ENCODE data around the gene MORC1.

The MORC1 gene

GRCh38 chr3:108953210-108953609 lies 164.7 kb downstream of the MORC1 start:
- Histone ChIP-seq H3K4me3 (no peak overlapping the region), H3K27ac (no peak overlapping the region)

- no peak overlapping the region for H3K4me3 ChIP-seq
Measured at GRCh38 chr3:108951820-108952501, 166.0 kb downstream of the MORC1 start.

GRCh38 chr3:108947855-108948254 lies 170.1 kb downstream of the MORC1 start:
- Histone ChIP-seq H3K4me3 (no peak overlapping the region), H3K27ac (no peak overlapping the region)

More at GRCh38 chr3:108951820-108952501, 166.0 kb downstream of the MORC1 start:
- H3K27ac ChIP-seq: no peak overlapping the region

GRCh38 chr3:108946292-108947285 lies 171.3 kb downstream of the MORC1 start:
- H3K27ac ChIP-seq: no peak overlapping the region

GRCh38 chr3:108940568-108941263 lies 177.2 kb downstream of the MORC1 start:
- Histone ChIP-seq H3K4me3 (no peak overlapping the region), H3K27ac (no peak overlapping the region)

More at GRCh38 chr3:108946292-108947285, 171.3 kb downstream of the MORC1 start:
- no peak overlapping the region for H3K4me3 ChIP-seq

GRCh38 chr3:108940166-108940565 lies 177.8 kb downstream of the MORC1 start:
- H3K4me3 ChIP-seq: no peak overlapping the region
- no peak overlapping the region for H3K27ac ChIP-seq

- H3K4me3 ChIP-seq: no peak overlapping the region
- H3K27ac ChIP-seq: no peak overlapping the region
Measured at GRCh38 chr3:108936924-108937689, 180.8 kb downstream of the MORC1 start.

GRCh38 chr3:108931035-108931434 lies 186.9 kb downstream of the MORC1 start:
- Histone ChIP-seq H3K4me3 (no peak overlapping the region), H3K27ac (no peak overlapping the region)

GRCh38 chr3:108918866-108919265 lies 199.1 kb downstream of the MORC1 start:
- Histone ChIP-seq H3K4me3 (no peak overlapping the region), H3K27ac (no peak overlapping the region)

GRCh38 chr3:108914774-108915641 lies 202.9 kb downstream of the MORC1 start:
- Histone ChIP-seq H3K4me3 (no peak overlapping the region), H3K27ac (no peak overlapping the region)

GRCh38 chr3:108909799-108910198 lies 208.1 kb downstream of the MORC1 start:
- no peak overlapping the region for H3K27ac ChIP-seq

More at GRCh38 chr3:108909799-108910198, 208.1 kb downstream of the MORC1 start:
- H3K4me3 ChIP-seq: no peak overlapping the region
